ENCODE data around the gene ZBTB17.

- TF ChIP-seq CTCF (IDR thresholded peaks at IDR 0.05; ENCODE audit: low read depth, low read length) (no peak), EZH2phosphoT487 (IDR thresholded peaks at IDR 0.05; ENCODE audit: low read depth) (no peak)
Measured at GRCh38 chr1:15972409-15972808, 3.5 kb downstream of the ZBTB17 start.
